CD4-positive, alpha-beta T cell treated with Interferon alpha-2 for 1 hour (primary cell): ENCODE measurements around the gene TBC1D3L.
"Not testable (repeated sequence)": the region's sequence is repeated elsewhere in the genome, so short reads cannot be mapped to it uniquely, and the experiment has no call there.

Source experiments
- DNase-seq, 2 donors: peaks; one replicate each; pipeline ENCODE4 v3.0.0-alpha.2; 2020 to 2022

The TBC1D3L gene

GRCh38 chr17:37988960-37989359 lies at the start of gene TBC1D3L:
TSS of gene TBC1D3L (minus strand) at chr17:37989060. CDS start at chr17:37987520, 1,540 bp downstream.
- not testable (repeated sequence) for DNase-seq

- DNase-seq, result not testable (repeated sequence)
Measured at GRCh38 chr17:38003676-38004075, 14.8 kb upstream of the TBC1D3L start, which contains the start of gene TBC1D3D. TSS of gene TBC1D3D (plus strand) at chr17:38003976. CDS start at chr17:38005561, 1,585 bp downstream.
